HPDE6-E6E7 (cell line): Measurements from ENCODE around the gene BTBD2.

Source experiments
- DNase-seq: peaks from one replicate; pipeline ENCODE4 v3.0.0; 2011; ENCODE audit warnings: missing footprints; ENCODE audit errors: extremely low spot score

BTBD2 gene

DNA sequence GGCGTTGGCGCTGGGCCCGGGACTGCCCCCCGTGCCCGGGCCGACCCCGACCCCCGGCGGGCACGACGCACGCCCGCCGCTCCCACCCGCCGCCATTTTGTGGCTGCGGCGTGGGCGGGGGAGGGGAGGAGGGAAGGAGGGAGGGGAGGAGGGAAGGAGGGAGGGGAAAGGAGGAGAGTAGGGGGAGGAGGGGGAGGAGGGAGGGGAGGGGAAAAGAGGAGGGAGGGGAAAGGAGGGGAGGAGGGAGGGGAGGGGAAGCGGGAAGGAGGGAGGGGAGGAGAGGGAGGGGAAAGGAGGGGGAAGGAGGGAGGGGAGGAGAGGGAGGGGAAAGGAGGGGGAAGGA, at the start of gene BTBD2:
Gene BTBD2 (minus strand): TSS at position 107 of the 343 bp plus-strand sequence. CDS start 11 bp downstream, at position 96.
- DNase-seq, result no peak

DNA sequence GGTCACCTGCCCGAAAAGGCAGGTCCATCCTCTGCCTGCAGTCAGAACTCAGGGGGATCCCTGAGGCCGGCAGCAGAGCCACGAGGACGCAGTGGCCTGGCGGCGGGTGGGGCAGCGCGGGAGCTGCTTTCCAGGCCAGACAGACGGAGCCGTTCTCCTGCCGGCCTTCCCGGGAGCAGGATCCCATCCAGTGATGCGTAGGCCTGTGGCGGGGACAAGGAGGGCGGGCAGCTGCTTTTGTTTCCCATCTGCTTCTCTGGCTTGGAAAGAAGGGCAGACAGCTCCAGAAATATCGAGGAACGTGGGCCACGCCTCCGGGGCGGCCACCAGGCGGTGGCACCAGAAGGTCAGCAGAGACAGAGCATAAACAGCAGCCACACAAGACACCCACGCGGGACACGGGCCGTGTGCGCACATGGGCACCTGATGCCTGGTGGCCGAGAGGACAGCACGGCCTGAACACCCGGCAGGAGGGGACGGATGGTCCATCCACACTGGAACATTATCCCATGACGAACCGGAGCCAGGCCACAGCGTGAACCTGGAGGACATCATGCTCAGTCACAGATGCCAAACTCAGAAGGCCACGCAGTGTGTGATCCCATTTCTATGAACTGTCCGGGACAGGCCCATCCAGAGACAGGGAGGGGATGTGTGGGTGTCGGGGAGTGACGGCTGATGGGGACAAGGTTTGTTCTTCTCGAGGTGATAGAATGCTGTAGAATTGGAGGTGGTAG, 49.4 kb upstream of the BTBD2 start:
- no peak for DNase-seq

DNA sequence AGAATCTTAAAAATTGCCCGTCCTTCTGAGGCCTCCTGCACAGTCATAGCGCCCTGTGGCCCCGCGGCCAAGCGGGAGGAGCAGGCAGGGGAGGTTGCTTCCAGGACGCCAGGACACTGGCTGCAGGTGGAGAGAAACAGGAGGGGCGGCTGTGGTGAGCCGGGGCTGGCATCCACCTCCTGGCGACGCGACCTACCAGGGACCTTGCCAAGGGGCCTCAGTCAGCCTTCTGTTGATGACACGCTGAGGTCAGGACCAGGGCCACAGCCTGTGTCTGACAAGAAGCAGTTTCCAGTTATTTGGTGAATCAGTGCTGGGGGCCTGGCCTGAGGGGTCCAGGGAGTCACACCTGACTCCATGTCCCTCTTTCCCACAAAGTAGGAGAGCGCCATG, 48.9 kb upstream of the BTBD2 start:
- DNase-seq, result no peak

DNA sequence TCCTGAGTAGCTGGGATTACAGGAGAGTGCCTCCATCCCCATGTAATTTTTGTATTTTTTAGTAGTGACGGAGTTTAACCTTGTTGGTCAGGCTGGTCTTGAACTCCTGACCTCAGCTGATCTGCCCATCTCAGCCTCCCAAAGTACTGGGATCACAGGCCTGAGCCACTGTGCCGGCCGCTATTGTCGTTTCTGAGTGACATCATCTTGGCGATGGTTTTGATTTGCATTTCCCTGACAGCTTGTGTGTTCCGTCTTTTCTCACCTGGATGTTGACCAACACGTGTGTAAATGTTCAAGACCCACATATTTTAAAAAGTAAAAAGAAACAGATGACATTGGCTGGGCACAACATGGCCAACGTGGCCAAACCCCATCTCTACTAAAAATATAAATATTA, 48.3 kb upstream of the BTBD2 start:
- DNase-seq, result no peak

DNA sequence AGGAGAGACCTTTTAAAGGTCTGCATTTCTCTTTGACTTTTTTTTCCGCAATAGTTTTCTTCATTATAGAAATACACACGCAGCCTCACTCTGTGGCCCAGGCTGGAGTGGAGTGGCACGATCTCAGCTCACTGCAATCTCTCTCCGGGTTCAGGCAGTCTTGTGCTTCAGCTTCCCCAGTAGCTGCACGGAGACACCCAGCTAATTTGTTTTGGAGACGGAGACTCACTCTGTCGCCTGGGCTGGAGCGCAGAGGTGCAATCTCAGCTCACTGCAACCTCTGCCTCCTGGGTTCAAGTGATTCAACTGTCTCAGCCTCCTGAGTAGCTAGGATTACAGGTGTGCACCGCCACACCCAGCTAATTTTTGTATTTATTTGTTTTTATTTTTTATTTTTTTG, 47.3 kb upstream of the BTBD2 start:
- no peak for DNase-seq

DNA sequence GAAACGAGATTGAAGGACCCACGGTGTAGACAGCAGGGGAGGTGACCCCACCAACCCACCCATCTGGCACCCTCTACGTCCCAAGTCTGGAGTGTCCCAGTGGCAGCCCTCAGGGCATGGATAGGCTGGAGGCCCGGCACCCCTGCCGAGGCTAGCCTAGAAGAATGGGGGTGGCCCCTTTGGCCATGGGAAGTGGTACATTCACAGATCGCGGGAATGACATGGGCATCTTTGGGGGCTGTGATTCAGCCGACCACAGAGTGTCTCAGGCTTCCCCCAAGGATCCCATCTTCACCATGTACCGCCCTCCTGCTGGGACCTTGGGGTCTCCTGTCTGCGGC, 46.8 kb upstream of the BTBD2 start:
- DNase-seq, result no peak

DNA sequence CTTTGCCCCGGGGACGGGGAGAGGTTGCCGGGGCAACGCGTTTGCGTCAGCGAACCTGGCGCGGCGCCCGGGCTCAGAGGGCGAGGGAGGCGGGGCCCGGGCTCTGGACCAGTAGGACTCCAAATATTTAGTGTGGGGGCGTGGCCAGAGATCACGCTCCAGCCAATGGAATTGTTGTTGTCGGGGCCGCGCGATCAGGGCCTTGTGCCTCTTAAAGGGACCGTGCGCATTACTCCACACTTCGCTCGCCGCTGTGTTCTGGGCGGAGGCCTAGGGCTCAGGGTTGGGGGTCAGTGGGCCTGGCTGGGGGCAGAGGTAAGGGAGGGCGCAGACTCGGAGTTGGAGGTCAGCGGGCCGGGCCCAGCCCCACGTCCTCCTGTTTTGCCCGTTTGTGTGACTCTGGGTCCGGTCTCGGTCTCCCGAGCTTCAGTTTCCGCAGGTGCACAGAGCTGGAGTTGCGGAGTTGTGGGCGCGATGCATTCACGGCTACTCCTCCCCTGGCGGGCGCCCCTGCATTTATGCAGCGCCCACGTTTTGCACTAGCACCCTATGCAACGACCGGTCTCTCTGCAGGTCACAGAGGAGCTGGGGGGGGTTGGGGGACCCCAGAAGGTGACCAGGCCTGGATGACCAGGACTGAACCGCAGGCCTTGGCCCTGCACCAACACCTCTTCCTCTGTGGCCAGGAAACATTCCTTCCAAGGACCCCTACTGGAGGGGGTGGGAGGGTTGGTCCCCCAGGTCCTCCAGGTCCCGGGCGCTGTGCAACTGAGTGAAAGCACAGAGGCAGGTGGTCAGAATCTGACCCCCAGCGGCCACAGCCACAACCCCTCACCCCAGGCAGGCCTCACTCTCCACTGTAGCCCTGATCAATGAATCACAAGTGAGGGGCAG, 46.2 kb upstream of the BTBD2 start:
- DNase-seq, result peak; percentile 94

DNA sequence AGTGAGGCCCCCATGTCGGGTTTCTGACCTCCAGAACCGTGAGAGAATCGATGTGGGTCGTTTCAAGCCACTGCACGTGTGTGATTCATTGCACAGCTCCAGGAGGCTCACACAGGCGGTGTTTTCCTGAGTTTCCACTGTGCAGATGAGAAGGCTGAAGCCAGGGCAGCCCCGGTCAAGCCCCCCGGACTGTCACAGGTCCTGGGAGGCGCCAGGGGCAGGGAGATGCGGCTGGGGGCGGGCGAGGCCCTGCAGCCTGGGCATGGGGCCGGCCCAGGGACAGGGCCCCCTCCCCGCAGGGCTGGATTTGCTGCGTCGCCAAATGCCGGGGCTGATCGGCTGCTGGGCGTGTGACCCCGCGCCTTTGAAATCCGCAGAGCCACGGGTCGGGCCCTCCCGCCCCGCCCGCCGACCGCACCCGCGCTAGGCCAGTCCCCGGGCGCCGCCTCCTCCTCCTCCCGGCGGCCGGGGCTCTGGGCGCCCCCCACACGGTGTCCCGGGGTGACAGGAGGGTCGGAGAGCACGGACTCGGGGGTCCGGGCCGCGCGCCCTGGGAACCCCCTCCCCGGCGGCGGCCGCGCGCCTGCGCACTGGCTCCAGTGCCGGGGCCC, 45.5 kb upstream of the BTBD2 start:
- peak; percentile 34 for DNase-seq

DNA sequence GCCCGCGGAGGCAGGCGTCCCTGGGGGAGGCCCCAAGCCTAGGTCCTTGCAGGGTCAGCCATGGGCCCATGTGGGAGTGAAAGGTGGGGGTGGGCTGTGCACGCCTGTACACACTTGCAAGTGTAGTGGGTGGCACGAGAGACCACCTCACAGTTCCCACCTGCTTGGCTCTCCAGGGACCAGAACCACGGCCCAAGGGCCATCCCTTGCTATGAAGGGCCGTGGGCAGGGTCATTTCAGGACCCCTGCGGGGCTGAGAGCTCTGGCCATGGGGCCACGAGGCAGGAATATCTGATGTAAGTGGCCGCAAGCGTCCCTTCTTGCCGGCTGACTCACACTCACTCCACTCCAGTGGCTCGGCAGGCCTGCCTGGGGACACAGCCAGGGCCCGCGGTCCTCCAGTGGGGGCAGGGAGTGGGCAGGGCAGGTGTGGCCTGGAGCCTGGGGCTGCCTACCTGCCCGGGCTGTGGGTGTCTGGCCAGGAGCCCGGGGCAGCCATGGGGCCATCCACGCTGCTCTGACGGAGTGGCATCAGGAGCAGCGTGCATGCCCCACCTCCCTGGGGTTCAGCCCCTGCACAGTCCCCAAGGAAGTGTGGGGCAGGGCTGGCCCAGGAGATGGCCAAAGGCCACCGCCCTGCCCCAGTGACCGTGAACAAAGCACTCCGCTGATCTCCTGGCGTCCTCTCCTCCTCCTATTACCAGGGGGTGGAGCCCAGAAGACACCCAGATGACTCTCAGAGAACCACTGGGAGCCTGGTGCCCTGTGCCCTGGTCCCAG, 44.1 kb upstream of the BTBD2 start:
- peak; percentile 28 for DNase-seq

DNA sequence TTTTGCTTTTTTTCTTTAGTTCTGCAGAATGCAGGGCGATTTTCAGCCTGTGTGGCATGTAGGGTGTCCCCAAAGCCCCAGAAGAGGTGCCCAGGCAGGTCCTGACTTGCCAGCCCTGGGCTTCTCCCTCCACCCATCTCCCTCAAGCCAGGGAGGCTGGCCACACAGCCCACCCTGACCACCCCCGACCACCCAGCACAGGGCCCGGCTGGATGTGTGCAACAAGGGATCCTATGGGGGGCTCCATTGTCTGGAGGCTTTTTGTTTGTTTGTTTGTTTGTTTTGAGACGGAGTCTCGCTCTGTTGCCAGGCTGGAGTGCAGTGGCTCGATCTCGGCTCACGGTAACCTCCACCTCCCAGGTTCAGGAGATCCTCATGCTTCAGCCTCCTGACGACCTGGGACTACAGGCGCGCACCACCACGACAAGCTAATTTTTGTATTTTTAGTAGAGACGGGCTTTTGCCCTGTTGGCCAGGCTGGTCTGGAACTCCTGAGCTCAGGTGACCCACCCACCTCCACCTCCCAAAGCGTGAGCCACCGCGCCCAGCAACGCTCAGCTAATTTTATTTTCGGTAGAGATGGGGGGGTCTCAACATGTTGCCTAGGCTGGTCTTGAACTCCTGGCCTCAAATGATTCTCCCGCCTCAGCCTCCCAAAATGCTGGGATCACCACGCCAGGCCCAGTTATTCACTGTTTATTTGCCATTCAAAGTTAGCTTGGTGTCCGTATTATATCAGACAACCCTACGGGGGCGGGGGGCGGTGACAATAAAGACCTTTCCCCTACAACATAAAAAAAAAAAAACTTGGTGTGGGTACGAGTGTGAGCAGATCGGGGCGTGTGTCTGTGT, 43.3 kb upstream of the BTBD2 start:
- DNase-seq, result no peak

DNA sequence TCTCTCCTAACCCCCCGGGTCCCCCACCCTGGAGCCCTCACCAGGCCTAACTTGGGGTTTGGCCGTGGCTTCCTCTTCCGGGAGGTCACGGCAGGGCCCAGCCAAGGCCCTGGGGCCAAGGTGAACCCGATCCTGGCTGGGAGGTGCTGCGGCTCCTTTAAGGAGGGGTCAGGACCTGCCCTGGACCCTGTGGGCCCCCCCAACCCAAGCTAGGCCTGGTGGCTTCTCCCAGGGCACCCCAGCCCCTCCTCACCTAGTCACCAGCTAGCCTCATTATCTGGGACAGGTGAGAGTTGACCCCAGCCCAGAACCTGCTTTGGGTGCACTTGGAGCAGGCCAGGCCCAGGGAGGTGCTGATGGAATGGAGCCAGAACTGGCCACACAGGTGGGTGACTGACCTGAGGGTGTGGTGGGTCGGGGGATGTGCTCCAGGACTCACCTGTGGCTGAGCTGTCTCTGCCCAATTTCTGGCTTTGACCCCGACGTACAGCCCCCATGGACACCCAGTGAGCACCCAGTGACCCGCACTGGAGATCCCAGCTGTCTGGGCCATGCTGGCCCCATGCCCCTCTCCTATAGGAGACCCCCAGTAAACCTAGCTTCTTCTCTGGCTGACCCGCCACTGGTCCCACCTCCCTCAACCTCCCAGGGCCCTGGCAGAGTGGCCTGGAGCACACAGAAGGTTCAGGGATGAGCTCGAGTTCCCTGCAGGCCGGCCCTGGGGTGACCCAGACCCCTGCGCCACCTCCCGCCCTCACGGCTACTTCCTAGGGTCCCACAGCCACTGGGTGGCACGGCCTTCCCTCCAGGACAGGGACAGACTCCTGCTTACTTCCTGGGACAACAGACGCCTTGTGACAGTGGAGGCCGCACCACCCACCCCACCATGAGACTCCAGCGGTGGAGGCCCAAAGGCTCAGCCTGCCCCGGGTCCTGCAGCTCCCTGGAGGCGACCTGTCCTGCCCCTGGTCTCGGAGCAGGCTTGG, 42.3 kb upstream of the BTBD2 start:
- DNase-seq, result no peak

DNA sequence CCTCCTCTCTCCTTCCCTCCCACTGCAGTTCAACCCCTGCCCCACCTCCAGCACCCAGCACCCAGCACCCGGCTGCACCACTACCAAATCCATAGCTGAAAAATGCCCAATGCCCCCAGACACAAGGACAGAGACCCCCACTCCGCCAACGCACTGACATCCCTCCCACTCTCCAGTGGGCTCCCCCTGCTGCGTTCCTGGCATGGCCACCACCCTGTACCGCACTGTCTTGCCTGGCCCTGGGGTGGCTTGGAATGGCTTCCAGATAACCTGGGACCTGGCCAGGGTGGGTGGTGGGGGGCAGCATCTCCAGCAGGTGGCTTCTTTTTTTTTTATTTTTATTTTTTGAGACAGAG, 41.3 kb upstream of the BTBD2 start:
- DNase-seq, result no peak

DNA sequence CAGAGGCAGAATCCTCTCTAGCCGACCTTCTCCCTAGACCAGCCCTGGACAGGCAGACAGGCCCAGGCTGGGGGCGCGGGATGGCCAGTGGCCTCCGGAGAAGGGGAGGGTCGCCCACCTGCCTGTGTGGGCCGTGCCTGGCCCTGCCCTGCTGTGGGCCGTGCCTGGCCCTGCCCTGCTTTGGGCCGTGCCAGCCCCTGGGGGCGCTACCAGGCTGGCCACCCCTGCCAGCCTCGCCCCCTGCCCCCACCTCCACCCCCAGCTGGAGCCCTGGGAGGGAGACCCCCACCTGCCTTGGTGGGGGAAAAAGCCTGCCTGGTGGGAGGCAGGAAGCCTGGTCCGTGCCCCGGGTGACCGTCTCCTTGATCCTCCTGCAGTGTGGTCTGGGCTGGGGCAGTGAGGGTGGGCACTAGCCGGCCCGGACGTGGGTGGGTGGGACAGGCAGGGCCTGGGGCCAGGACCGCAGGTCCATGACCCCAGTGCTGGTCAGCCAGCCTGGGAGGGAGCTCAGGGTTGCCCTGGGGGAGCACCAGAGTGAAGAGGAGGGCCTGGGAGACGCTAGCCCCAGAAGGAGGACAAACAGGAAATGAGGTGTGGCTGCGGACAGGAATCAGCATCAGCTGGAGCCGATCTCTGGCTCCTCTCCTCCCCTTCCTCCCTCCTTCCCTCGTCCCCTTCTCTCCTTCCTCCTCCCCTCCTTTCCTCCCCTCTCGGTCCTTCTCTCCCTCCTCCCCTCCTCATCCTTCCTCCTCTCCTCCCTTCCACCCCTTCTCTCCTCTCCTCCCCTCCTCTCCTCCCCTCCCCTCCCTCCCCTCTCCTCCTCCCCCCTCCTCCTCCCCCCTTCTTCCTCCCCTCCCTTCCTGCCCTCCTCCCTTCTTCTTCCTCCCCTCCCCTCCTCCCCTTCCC, 40.7 kb upstream of the BTBD2 start:
- DNase-seq, result no peak

DNA sequence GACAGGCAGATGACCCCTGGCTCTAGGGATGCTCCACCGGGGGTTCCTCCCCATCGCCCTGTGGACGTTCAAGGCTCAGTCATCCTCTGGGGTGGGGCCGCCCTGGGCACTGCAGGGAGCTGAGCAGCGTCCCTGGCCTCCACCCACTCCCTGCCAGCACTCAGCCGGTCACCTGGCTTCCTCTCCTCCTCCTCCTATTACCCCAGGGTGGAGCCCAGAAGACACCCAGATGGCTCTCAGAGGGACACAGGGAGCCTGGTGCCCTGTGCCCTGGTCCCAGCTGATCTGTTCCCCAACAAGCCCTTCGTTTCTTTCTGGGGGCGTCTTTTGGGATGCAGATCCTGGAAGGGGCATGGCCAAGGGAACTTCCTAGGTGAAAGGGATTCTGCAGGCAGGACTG, 39.2 kb upstream of the BTBD2 start:
- no peak for DNase-seq

DNA sequence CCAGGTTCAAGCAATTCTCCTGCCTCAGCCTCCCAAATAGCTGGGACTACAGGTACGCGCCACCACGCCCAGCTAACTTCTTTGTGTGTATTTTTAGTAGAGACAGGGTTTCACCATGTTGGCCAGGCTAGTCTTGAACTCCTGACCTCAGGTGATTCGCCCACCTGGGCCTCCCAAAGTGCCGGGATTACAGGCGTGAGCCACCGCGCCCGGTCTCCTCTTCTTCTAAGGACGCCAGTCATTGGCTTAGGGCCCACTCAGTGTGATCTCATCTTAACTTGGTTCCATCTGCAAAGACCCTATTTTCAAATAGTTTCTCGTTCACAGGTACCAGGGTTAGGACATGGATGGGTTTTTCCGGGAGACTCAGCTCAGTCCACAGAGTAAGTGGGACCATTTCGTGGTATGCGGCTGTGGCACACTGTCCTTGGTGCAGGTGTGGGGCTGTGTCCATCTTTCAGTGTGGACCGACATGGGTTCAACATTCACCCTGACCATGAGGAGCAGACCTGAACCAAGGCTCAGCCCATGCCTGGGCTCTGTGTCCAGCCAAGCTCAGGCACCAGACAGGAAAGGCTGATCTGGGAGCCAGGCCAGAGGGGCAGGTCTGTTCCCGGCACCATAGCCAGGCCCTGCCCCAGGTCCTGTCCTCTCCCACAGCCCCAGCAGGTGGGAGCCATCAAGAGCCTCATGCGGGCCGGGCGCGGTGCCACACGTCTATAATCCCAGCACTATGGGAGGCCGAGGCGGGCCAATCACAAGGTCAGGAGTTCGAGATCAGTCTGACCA, 38.3 kb upstream of the BTBD2 start:
- DNase-seq, result no peak

DNA sequence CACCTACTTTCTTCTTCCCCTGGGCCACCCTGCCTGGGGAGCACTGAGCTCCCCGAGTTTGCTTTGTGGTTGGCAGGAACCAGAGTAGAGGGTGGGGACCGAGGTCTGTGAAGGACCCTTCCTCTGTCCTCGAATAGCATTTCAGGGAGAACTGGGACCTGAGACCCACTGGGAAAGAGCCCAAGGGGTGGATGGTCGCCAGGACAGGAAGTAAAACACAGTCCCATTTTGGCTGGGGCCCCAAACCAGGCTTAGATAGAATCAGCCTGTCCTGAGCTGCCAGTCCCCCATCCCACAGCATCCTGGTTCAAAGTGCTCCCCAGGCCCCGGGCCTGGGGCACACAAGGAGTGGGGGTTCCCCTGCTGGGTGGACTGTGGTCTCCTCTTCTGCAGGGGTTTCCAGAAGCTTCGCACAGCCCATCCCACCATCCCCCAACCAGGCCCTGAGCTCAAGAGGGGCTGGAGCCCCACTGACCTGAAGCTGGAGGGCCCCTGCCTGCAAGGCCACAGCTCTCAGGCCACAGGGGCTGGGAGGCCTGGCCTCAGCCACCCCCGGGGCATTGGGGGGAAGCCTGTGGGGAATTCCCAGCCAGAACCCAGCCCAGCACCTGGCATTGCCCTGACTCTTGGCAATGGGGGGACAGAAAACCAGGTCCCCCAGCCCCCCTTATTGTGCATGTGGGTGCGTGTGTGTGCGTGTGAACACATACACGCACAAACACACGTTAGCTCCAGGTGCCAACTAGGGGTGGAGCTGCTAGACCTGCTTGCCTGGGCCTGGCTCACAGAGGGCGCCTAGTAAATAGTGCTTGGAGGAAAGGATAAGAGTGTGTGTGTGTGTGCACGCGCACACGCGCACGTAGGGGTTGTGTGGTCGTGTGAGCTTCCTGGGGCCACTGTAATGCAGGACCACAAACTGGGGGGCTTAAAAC, 36.5 kb upstream of the BTBD2 start:
- no peak for DNase-seq
